Left hindlimb (tissue), 1 donor: ENCODE measurements around the gene GRIN2A.

Experiments
- DNase-seq: peaks from one replicate; pipeline ENCODE4 v3.0.0-alpha.2; 2018

The GRIN2A gene

DNA sequence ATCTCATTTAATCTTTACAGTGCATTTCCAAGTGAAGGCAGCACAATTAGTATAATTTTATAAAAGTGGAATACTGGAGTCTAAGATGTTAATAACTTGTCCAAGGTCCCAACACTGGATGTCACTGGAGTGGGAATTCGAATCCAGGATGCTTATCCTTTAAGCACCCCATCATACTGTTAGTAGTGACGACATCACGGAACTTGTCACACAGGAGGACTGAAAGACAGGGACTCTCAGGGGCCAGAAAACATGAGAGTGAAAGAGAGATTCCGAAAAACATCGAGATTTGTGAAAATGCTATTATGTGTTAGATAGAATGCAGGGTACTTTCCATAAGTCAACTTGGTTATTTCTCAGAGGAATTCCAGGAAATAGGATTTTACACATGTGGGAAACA is 374.0 kb downstream of the GRIN2A start:
- no peak for DNase-seq

GRCh38 chr16:9807302-9807701 is 374.9 kb downstream of the GRIN2A start:
- no peak for DNase-seq

GRCh38 chr16:9805109-9805508 is 377.1 kb downstream of the GRIN2A start:
- no peak for DNase-seq

- no peak for DNase-seq
These were observed 380.1 kb downstream of the GRIN2A start for GRCh38 chr16:9802160-9802559.

DNA sequence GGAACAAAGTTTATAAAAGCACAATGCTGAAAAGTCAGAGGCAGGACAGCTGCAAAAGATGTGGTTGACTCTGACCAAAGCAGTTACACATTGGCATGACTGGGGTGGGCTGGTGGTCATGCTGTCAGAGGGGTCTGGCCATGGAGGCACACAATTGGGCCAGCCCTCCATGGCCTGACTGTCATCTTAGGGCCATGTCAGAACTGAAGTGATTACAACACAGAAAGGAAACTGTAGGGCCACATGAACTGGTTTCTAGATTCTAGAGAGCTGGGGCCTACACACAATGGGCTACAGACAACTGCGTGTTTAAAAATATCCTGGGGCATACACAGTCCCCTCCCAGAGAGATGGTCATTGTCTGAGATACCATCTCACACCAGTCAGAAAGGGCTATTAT is 380.6 kb downstream of the GRIN2A start:
- DNase-seq: no peak

- no peak for DNase-seq
These were observed 382.0 kb downstream of the GRIN2A start for GRCh38 chr16:9800186-9800738.

DNA sequence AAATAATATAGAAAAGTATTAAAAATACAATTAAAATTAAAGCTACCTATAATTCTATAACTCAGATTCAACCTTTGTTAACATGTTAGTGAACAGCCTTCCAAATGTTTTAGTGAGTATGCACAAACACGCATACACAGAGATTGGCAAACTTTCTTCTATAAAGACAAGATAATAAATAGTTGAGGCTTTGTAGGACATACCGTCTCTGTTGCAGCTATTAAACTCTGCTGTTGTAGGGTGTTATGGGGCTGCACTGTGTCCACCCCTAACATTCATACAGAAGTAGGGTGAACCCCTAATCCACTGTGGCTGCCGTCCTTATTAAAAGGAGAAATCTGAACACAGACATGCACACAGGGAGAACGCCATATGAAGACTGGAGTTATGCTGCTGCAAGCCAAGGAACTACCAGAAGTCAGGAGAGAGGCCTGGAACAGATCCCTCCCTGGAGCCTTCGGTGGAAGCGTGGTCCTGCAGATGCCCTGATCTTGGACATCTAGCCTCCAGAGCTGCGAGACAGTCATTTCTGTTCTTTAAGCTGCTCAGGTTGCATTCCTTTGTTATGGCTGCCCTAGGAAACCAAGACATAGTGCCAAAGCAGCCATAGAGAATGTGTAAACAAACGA is 383.2 kb downstream of the GRIN2A start:
- DNase-seq: no peak

DNA sequence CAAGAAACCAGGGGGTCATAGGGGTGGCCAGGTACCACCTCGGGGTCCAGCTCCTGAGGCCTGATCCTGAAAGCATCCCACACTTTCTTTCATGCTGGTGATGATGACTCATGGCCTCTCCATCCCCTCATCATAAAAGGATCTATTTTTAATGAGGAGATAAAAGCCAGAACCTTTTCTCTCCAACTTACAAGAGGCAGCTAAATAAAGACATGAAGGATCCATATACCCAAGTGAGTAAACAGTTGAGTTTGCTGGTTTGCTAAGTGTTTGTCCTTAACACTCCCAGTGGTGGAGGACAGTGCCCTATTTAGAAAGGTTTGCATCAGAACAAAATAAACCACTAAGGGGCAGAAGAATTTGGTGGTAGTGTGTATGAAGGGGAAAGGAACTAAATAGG is 383.8 kb downstream of the GRIN2A start:
- DNase-seq: no peak

GRCh38 chr16:9797306-9797705 is 384.9 kb downstream of the GRIN2A start:
- no peak for DNase-seq

- no peak for DNase-seq
These were observed 388.6 kb downstream of the GRIN2A start for GRCh38 chr16:9793623-9794022.

DNA sequence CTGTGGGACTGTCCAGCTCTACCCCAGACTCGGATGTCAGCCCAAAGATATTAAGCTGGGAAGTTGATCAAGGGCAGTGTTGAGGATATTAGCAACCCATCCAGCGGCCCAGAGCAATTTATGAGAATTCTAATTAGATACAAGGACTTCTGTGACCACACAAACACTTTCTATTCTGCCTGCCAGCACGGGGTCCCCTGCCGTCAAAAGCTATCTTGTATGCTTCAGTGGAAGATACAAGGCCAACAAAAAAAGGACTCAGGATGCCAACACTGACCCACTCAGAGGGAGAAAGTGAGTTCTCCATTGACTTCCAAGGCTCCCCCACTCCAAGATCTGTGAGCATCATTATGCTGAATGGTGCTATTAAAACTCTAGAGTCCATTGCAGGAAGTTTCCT is 390.7 kb downstream of the GRIN2A start:
- no peak for DNase-seq

DNA sequence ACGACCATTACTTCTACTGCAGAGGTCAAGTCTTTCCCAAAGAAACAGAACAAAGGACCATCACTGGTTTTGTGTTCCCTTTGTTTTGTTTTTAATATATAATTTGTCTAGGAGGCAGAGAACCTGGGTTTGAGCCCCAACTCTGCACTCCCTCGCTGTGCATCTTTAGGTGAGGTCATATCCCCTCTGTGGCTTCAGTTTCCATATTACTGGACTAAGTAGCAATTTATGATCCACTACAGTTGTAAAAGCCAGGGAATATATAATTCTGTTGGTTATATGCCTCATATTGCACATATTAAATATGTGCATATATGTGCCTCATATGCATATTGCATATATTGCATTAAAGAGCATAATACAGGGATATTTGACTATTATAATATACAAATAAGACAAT is 392.0 kb downstream of the GRIN2A start:
- DNase-seq: no peak

GRCh38 chr16:9787717-9788116 is 394.5 kb downstream of the GRIN2A start:
- no peak for DNase-seq

GRCh38 chr16:9780831-9781230 is 401.4 kb downstream of the GRIN2A start:
- DNase-seq: no peak

GRCh38 chr16:9778849-9779248 is 403.4 kb downstream of the GRIN2A start:
- DNase-seq: no peak

DNA sequence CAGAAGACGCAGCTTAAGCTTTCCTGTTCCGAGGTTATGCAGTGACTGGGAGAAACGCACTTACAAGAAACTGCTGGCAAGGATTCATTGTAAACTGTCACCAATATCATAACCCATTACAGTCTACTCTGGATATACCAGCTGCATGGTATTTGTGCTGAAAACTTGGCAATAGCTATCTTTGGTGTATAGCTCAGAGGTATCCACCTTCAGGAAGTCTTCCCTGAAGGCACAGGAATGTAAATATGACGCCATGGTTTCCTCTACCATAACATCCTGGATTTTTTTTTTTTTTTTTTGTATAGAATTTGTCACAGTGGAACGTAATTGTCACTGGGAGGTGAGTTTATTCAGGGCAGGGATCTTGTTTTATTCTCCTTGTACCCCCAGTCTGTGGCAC is 406.2 kb downstream of the GRIN2A start:
- DNase-seq: no peak

GRCh38 chr16:9773289-9773688 is 408.9 kb downstream of the GRIN2A start:
- DNase-seq: no peak

DNA sequence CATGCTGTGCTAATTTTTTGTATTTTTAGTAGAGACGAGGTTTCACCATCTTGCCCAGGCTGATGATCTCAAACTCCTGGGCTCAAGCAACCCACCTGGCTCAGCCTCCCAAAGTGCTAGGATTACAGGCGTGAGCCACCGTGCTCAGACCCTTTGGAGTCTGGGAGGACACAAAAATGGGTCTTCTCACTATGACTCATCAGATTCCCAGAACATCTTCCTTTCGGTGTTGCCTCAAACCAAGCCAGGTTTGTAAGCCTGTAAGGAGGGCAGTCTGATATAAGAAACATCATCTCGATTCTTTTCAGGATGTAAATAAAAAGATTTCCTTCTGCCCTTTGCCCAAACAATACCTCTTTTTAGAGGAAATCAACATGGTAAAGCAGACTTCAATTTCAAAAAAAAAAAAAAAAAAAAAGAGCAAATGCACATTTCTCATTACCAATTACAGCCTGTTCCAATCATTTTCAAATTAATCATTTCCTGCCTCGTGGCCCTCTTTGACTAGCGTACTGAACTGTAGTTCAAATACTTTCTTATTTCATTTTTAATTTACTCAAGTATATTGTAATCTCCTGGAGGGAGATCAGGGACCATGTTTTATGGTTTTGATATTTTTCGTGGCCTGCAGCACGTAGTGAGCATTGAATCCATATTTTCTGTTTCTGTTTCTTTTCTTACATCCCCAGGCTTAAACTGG is 409.6 kb downstream of the GRIN2A start:
- no peak for DNase-seq

- DNase-seq: no peak
These were observed 415.3 kb downstream of the GRIN2A start for GRCh38 chr16:9766891-9767290.

- no peak for DNase-seq
These were observed 418.7 kb downstream of the GRIN2A start for GRCh38 chr16:9763505-9763904.

DNA sequence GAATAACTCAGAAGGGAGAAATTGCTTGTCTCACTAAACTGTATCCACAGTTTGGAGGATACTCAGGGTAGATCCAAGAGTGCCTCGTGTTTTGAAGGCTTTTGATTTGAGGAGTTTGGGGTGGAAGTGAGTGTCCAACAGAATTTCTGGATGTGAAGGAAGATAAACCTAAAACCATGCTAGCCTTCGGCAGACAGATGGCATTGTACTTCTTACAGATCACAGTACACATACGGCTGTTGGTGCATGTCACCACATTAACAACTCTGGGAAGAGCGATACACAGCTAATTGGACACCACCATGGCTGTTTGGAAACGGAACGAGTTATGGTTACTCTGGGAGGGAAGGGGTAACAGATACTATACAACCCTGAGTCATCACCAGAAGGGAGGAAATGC is 420.4 kb downstream of the GRIN2A start:
- no peak for DNase-seq

DNA sequence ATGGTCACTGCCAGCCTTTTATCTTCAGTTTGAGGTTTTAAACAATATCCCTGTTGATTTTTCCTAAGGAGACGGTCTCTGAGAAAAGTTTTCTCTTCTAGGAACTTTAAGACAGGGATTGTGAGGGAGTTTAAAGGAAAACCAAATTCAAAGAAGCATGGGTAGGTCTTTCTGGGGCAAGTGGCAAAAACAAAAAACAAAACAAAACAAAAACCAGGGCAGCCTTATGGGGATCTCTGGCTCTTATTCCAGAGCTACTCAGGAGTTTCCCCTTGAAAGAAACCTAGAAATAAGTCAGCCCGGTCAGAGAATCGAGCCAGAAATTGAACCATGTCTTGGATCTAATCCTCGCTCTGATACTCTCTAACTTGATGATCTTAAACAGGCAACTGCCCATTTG is 424.5 kb downstream of the GRIN2A start:
- no peak for DNase-seq

- no peak for DNase-seq
These were observed 425.8 kb downstream of the GRIN2A start for GRCh38 chr16:9756434-9756833.

DNA sequence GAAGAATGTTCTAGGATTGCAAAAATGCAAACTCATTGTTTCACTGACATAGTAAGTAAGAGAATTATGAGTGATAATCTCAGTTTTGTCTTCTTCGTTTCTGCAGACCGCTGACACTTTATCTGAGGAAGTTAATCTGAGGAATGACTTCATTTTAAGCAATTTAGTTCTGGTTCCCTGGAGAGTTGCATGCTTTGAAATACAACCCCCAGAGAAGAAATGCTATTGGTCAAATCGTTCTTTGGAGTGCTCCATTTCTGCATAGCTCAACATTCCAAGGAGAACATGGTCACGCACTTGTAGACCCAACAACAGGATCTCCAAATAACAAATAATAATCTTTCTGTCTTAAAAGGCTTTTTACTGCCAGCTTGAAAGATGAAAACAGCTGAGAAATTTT is 427.1 kb downstream of the GRIN2A start:
- no peak for DNase-seq

GRCh38 chr16:9741776-9742175 is 440.5 kb downstream of the GRIN2A start:
- no peak for DNase-seq
